ENCODE measurements around the gene PANK2.

- TF ChIP-seq CTCF (IDR thresholded peaks at IDR 0.05; ENCODE audit: borderline replicate concordance, extremely low read depth, low read length, poor library complexity, severe bottlenecking) (no peak), EZH2 (IDR thresholded peaks at IDR 0.05; ENCODE audit: borderline replicate concordance, low read depth, low read length, severe bottlenecking) (no peak)
Observed at GRCh38 chr20:3866464-3866863, 22.7 kb upstream of the PANK2 start.
